GM12892 (cell line): ENCODE results near the gene PIP5K1C.

Experiments
- POLR2A ChIP-seq: IDR thresholded peaks from 2 replicates; pipeline ENCODE4 v1.6.1; 2011; ENCODE audit warnings: low read depth, low read length, control low read depth
- POLR2AphosphoS5 ChIP-seq: IDR thresholded peaks from 2 replicates; pipeline ENCODE4 v1.6.1; 2011; ENCODE audit warnings: low read depth, low read length, control low read depth
- TAF1 ChIP-seq: IDR thresholded peaks from 2 replicates; pipeline ENCODE4 v1.6.1; 2011; ENCODE audit warnings: low read depth, mild to moderate bottlenecking, control low read depth, low read length, borderline replicate concordance

GRCh38 chr19:3612330-3612729 lies 87.9 kb downstream of the PIP5K1C start:
- TF ChIP-seq POLR2A: no peak
- TF ChIP-seq POLR2AphosphoS5: no peak
- TF ChIP-seq TAF1: no peak
